DOHH2 (cell line): ENCODE data around the gene INSL4.

Source experiments
- H3F3A ChIP-seq: fragments of 200-600 bp; sonication (generic), shearing (Covaris generic); 2 replicates; pipeline ENCODE4 v1.6.0; 2016; ENCODE audit warnings: antibody characterized with exemption, mild to moderate bottlenecking; ENCODE audit not compliant: control insufficient read depth, insufficient read depth
- H3K27ac ChIP-seq: fragments of 200-600 bp; sonication (generic); 2 replicates; pipeline ENCODE4 v1.5.1; 2014; ENCODE audit warnings: low read depth, mild to moderate bottlenecking, low read length, moderate library complexity
- H3K27me3 ChIP-seq: fragments of 200-600 bp; sonication (generic); 2 replicates; pipeline ENCODE4 v1.6.1; 2014; ENCODE audit warnings: mild to moderate bottlenecking, low read length, mixed read lengths; ENCODE audit not compliant: control insufficient read depth
- H3K36me3 ChIP-seq: fragments of 200-600 bp; sonication (generic); 2 replicates; pipeline ENCODE4 v1.6.1; 2014; ENCODE audit warnings: mild to moderate bottlenecking, low read length, moderate library complexity, mixed read lengths; ENCODE audit not compliant: control insufficient read depth
- H3K4me1 ChIP-seq: fragments of 200-600 bp; sonication (generic); 2 replicates; pipeline ENCODE4 v1.6.1; 2014; ENCODE audit warnings: mild to moderate bottlenecking, low read length, mixed read lengths; ENCODE audit not compliant: control insufficient read depth
- H3K4me2 ChIP-seq: fragments of 200-600 bp; sonication (generic); 2 replicates; pipeline ENCODE4 v1.6.0; 2014; ENCODE audit warnings: mild to moderate bottlenecking, low read length, moderate library complexity
- H3K4me3 ChIP-seq: fragments of 200-600 bp; sonication (generic); 2 replicates; pipeline ENCODE4 v1.5.1; 2014; ENCODE audit warnings: mild to moderate bottlenecking, low read length, mixed read lengths
- H3K79me2 ChIP-seq: fragments of 200-600 bp; sonication (generic); 2 replicates; pipeline ENCODE4 v1.6.1; 2014; ENCODE audit warnings: mild to moderate bottlenecking, low read length, mixed read lengths; ENCODE audit not compliant: control insufficient read depth
- H3K9me2 ChIP-seq: fragments of 200-600 bp; sonication (generic); replicated peaks from 2 replicates; pipeline ENCODE4 v1.6.1; 2014; ENCODE audit warnings: mild to moderate bottlenecking, low read length, mixed read lengths; ENCODE audit not compliant: control insufficient read depth
- H3K9me3 ChIP-seq: fragments of 200-600 bp; sonication (generic); 2 replicates; pipeline ENCODE4 v1.6.1; 2014; ENCODE audit warnings: antibody characterized with exemption, low read length, mixed read lengths; ENCODE audit not compliant: control insufficient read depth, insufficient read depth
- H4K20me1 ChIP-seq: fragments of 200-600 bp; sonication (generic); 2 replicates; pipeline ENCODE4 v1.6.0; 2014; ENCODE audit warnings: low read depth, mild to moderate bottlenecking, antibody characterized with exemption, low read length, moderate library complexity; ENCODE audit not compliant: control insufficient read depth, insufficient read depth
- EZH2phosphoT487 ChIP-seq: fragments of 200-600 bp; sonication (generic); IDR thresholded peaks from 2 replicates; pipeline ENCODE4 v1.6.1; 2017; ENCODE audit warnings: borderline replicate concordance, mild to moderate bottlenecking, antibody characterized with exemption, low read length, moderate library complexity, mixed read lengths
- TF ChIP-seq, protein P1 (sequence below): fragments of 200-600 bp; sonication (generic); IDR thresholded peaks from one replicate; pipeline ENCODE4 v1.5.1; 2014; ENCODE audit warnings: antibody characterized with exemption, mild to moderate bottlenecking, low read depth, low read length; ENCODE audit not compliant: poor library complexity, severe bottlenecking

The INSL4 gene

DNA sequence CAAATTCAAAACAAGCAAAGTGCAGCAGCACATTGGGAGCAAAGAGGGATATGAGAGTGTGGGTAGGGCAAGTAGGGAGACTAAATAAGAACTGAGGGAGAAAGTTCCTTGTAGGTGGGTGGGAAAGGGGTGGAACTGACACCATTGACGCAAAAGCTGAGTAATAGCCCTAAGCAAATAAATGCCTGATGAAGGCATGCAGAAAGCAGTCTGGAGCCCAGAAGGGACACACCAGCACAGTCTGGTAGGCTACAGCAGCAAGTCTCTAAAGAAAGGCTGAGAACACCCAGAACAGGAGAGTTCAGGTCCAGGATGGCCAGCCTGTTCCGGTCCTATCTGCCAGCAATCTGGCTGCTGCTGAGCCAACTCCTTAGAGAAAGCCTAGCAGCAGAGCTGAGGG is at the start of gene INSL4:
INSL4 (plus strand) TSS at position 208 of the 400 bp plus-strand sequence; CDS start at position 313, 105 bp downstream.
- H3K4me2 ChIP-seq, result no peak within 1 kb of the TSS
- no peaks in the 10 kb centered on the region; the same call in 1 of the 2 replicates for H3K27me3 ChIP-seq
- TF ChIP-seq, protein P1, sequence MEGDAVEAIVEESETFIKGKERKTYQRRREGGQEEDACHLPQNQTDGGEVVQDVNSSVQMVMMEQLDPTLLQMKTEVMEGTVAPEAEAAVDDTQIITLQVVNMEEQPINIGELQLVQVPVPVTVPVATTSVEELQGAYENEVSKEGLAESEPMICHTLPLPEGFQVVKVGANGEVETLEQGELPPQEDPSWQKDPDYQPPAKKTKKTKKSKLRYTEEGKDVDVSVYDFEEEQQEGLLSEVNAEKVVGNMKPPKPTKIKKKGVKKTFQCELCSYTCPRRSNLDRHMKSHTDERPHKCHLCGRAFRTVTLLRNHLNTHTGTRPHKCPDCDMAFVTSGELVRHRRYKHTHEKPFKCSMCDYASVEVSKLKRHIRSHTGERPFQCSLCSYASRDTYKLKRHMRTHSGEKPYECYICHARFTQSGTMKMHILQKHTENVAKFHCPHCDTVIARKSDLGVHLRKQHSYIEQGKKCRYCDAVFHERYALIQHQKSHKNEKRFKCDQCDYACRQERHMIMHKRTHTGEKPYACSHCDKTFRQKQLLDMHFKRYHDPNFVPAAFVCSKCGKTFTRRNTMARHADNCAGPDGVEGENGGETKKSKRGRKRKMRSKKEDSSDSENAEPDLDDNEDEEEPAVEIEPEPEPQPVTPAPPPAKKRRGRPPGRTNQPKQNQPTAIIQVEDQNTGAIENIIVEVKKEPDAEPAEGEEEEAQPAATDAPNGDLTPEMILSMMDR, result no peak
- no peak for TF ChIP-seq EZH2phosphoT487

DNA sequence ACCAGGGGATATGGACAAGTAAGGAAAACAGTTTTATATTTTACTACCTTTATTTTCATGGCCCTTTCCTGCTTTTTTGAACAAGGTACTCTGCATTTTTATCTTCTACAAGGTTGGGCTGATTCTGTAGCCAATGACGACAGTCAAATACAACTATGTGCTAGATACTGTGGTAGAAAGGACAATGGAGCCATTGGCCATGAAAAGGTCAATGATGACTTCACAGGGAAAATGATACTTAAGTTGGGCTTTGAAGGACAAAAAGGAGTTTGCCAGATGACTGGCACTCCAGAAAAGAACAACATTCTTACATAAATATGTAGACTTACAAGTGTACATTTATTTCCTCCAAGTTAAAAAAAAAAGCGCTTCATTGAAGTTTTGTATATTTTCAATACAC is 46.4 kb upstream of the INSL4 start:
- Histone ChIP-seq H3F3A (no peaks in the 10 kb centered on the region), H3K9me3 (no peaks in the 10 kb centered on the region), H3K36me3 (no peaks in the 10 kb centered on the region), H3K27me3 (no peaks in the 10 kb centered on the region; the same call in 1 of the 2 replicates), H3K79me2 (no peaks in the 10 kb centered on the region), H3K4me2 (no peak overlapping the region), H4K20me1 (no peaks in the 10 kb centered on the region), H3K4me1 (no peaks in the 10 kb centered on the region), H3K9me2 (no peaks in the 10 kb centered on the region), H3K27ac (no peak overlapping the region), H3K4me3 (no peak overlapping the region)
- TF ChIP-seq, protein P1, result no peak
- TF ChIP-seq EZH2phosphoT487, result no peak

More for the DNA sequence above, at the start of gene INSL4:
- Histone ChIP-seq H3F3A (no peaks in the 10 kb centered on the region), H3K9me3 (no peaks in the 10 kb centered on the region), H3K27ac (no peak within 1 kb of the TSS), H4K20me1 (no peaks in the 10 kb centered on the region), H3K79me2 (no peaks in the 10 kb centered on the region), H3K4me1 (no peaks in the 10 kb centered on the region), H3K4me3 (no peak within 1 kb of the TSS), H3K9me2 (no peaks in the 10 kb centered on the region), H3K36me3 (no peaks in the 10 kb centered on the region)

DNA sequence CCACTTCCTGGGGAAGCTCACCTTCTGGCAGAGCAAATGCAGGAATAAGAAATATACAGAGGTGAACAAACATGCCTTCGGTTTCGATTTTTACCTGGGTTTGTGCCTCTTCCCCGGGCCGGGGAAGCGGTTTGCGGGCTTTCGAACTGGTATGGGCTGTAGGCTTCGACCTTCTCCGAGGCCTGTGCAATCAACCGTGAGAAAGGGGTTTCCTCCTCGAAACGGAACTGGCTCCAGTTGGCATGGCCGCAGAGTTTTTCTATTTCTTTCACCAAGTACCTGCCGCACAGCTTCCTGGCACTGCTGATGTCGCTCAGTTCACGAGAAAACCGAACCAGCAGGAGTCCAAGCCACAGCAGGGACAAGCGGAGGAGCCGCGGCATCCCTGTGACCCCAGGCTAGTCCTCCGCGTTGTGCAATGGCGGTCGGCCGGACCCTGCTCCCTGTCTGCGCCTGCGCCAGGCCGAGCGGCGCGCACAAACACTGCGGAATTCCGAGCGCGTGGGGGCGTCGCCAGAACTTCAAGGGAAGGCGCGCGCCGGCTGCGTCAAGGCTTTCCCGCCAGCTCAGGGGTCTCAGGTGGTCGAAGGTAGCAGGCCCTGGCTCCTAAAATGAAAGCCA is 45.9 kb upstream of the INSL4 start, which contains the start of gene INSL6:
INSL6 (minus strand) TSS at position 420 of the 621 bp plus-strand sequence; CDS start at position 383, 37 bp downstream.
- no peak for TF ChIP-seq EZH2phosphoT487
- TF ChIP-seq, protein P1, result no peak
- H3F3A ChIP-seq, result no peaks in the 10 kb centered on the region
- H3K79me2 ChIP-seq, result no peaks in the 10 kb centered on the region
- no peak within 1 kb of the TSS for H3K4me3 ChIP-seq
- H3K9me2 ChIP-seq, result no peaks in the 10 kb centered on the region
- H3K4me2 ChIP-seq, result no peak within 1 kb of the TSS
- no peaks in the 10 kb centered on the region; the same call in 1 of the 2 replicates for H3K27me3 ChIP-seq
- H3K27ac ChIP-seq, result no peak within 1 kb of the TSS
- H3K36me3 ChIP-seq, result no peaks in the 10 kb centered on the region
- no peaks in the 10 kb centered on the region for H3K9me3 ChIP-seq
- H3K4me1 ChIP-seq, result no peaks in the 10 kb centered on the region
- H4K20me1 ChIP-seq, result no peaks in the 10 kb centered on the region
